MM.1S (cell line): ENCODE measurements around the gene EPHB1.

Experiments used
- EZH2 ChIP-seq: fragments of 300-600 bp; sonication (generic); optimal IDR thresholded peaks from 2 replicates; pipeline ENCODE3; 2017; ENCODE audit warnings: low read depth, mild to moderate bottlenecking, antibody characterized with exemption, low read length, mixed read lengths
- EZH2phosphoT487 ChIP-seq: fragments of 300-600 bp; sonication (generic); IDR thresholded peaks from 2 replicates; pipeline ENCODE4 v1.6.1; 2018; ENCODE audit warnings: antibody characterized with exemption, low read length
- TF ChIP-seq, protein P1 (sequence below): fragments of 300-600 bp; sonication (generic); IDR thresholded peaks from 2 replicates; pipeline ENCODE4 v1.5.1; 2016; ENCODE audit warnings: antibody characterized with exemption, low read length, mixed read lengths

DNA sequence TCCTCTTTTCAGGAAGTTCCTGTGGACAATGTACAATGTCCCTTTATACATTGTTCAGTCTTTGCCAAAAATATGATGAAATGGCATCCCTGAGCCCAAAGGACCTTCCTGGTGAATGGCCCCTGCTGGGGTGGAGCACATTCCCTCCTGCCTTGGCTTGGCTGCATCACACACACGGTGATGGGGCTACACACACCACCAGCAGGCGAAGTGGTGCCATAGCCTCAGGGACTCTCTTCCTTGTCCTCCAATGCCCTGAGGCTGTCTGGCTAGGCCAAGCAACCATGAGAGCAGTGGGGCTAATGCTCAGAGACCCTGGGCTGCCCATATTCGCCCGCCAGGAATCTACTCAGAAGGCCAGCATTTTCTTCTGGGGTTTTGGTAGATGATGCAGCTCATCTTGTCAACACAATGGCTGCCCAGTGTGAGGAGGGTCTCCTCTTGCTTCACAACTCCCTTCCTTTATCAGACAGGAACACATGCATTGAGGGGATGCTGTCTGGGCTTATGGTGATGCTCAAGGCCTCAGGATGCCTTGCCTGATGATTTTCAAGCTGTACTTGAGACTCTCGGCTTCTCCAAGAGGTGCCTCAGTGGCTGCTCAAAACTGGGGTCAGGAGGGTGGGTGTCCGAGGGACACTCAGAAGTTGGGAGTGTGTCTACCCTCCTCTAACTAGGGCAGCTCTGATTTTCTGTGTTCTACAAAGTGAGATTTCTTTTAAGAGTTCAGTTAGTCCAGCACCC lies 40.9 kb upstream of the EPHB1 start:
- TF ChIP-seq, protein P1, sequence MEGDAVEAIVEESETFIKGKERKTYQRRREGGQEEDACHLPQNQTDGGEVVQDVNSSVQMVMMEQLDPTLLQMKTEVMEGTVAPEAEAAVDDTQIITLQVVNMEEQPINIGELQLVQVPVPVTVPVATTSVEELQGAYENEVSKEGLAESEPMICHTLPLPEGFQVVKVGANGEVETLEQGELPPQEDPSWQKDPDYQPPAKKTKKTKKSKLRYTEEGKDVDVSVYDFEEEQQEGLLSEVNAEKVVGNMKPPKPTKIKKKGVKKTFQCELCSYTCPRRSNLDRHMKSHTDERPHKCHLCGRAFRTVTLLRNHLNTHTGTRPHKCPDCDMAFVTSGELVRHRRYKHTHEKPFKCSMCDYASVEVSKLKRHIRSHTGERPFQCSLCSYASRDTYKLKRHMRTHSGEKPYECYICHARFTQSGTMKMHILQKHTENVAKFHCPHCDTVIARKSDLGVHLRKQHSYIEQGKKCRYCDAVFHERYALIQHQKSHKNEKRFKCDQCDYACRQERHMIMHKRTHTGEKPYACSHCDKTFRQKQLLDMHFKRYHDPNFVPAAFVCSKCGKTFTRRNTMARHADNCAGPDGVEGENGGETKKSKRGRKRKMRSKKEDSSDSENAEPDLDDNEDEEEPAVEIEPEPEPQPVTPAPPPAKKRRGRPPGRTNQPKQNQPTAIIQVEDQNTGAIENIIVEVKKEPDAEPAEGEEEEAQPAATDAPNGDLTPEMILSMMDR, result no peak
- TF ChIP-seq EZH2, result no peak
- TF ChIP-seq EZH2phosphoT487, result no peak
